Fibroblast of the aortic adventitia (primary cell): Measurements from ENCODE around the gene LTBP4. TPM values are rescaled to one million over a fixed set of nuclear protein-coding genes. Genes with fewer than 3 reads are reported as not detected.

Experiments used
- DNase-seq: peaks from one replicate; pipeline ENCODE4 v3.0.0-alpha.2; 2010; ENCODE audit warnings: low read depth
- H3K4me3 ChIP-seq: 2 replicates; pipeline ENCODE4 v1.5.1; 2011; ENCODE audit warnings: low read depth, mild to moderate bottlenecking, control low read depth, low read length, moderate library complexity
- total RNA-seq: library from RNA; depleted of rRNA; stranded (reverse); fragments of >200 nt; gene quantifications from 2 replicates; pipeline ENCODE4 v1.2.3, GENCODE V29; 2012; ENCODE audit warnings: low replicate concordance
- TF ChIP-seq, protein P1 (sequence below): IDR thresholded peaks from 2 replicates; pipeline ENCODE4 v1.5.1; 2011; ENCODE audit warnings: mild to moderate bottlenecking, low read length, control low read depth, inconsistent platforms; ENCODE audit not compliant: insufficient read depth

The LTBP4 gene
- total RNA-seq, 1 donor, result 31.5 TPM

DNA sequence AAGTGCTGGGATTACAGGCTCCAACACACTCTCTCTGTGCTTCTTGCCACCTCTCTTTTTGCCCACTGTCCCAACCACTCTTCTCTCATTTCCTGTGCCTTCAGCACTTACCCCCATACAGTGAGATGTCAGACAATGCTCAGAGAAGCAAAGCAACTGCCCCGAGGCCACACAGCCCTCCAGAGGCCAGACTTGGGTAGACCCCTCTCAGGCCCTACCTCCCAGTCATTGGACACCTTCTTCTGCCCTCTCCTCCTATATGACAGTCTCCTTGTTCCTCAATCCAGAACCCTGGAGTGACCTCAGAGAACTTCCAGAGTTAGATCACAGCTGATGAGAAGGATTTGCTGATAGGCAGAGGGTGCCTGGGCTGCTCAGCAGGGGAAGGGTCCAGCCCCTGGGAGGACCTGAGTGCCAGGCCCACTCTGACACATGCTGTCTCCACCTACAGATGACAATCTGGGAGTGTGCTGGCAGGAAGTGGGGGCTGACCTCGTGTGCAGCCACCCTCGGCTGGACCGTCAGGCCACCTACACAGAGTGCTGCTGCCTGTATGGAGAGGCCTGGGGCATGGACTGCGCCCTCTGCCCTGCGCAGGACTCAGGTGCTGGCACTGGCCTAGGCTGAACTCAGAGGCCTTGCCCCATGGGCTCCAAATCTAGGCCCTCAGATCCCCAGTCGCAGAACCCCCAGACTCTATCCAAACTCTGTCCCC is 24.4 kb downstream of the LTBP4 start:
- no peak overlapping the region for H3K4me3 ChIP-seq
- DNase-seq, result no peak
- TF ChIP-seq, protein P1, sequence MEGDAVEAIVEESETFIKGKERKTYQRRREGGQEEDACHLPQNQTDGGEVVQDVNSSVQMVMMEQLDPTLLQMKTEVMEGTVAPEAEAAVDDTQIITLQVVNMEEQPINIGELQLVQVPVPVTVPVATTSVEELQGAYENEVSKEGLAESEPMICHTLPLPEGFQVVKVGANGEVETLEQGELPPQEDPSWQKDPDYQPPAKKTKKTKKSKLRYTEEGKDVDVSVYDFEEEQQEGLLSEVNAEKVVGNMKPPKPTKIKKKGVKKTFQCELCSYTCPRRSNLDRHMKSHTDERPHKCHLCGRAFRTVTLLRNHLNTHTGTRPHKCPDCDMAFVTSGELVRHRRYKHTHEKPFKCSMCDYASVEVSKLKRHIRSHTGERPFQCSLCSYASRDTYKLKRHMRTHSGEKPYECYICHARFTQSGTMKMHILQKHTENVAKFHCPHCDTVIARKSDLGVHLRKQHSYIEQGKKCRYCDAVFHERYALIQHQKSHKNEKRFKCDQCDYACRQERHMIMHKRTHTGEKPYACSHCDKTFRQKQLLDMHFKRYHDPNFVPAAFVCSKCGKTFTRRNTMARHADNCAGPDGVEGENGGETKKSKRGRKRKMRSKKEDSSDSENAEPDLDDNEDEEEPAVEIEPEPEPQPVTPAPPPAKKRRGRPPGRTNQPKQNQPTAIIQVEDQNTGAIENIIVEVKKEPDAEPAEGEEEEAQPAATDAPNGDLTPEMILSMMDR, result no peak

DNA sequence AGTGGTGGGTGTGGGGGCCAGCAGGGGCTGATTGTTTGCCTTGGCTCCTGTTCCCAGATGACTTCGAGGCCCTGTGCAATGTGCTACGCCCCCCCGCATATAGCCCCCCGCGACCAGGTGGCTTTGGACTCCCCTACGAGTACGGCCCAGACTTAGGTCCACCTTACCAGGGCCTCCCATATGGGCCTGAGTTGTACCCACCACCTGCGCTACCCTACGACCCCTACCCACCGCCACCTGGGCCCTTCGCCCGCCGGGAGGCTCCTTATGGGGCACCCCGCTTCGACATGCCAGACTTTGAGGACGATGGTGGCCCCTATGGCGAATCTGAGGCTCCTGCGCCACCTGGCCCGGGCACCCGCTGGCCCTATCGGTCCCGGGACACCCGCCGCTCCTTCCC is 25.7 kb downstream of the LTBP4 start:
- no peak for DNase-seq
- H3K4me3 ChIP-seq, result no peak overlapping the region
- TF ChIP-seq, protein P1, result no peak

DNA sequence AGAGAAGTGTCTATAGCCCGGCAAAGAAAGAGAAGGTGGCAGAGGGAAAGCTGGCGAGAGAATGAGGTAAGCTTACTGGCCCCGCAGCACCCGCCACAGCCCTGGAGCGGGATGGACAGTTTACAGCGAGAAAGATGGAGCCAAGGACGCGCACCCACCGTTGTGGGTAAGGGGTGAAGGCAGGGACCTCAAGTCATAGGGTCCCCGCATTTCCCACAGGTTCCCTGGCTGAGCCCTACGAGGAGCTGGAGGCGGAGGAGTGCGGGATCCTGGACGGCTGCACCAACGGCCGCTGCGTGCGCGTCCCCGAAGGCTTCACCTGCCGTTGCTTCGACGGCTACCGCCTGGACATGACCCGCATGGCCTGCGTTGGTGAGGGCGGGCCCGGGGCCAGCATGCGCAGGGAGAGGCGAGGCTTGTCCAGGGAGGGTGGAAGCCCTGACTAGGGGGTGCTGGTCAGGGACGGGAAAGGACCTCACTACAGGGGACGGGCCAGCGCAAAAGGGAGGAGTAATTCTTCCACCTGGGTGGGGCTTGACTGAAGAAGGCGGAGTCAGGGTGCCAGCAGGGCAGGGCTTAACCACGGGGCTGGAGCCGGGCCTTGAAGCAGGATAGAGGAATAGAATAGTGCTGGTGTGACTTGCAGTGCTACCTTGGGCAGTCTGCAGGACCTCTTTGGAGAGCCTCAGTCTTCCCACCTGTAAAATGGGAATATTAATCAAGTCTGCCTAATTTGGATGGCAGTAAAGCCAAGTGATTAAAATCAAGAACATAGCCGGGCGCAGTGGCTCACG is 26.5 kb downstream of the LTBP4 start:
- TF ChIP-seq, protein P1, result no peak
- no peak for DNase-seq
- H3K4me3 ChIP-seq, result no peak overlapping the region

DNA sequence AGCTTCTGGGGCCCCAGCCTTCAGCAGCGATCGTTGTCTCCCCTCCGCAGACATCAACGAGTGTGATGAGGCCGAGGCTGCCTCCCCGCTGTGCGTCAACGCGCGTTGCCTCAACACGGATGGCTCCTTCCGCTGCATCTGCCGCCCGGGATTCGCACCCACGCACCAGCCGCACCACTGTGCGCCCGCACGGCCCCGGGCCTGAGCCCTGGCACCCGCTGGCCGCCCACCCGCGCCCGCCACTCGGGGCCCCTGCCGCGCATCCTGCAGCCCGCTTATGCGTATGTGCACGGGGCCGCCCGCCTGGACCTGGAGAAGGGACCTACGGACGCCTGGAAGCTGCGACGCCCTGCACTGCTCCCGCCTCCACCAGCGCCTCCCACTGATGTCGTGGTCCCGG is 28.2 kb downstream of the LTBP4 start:
- no peak for DNase-seq
- H3K4me3 ChIP-seq, result no peak overlapping the region
- TF ChIP-seq, protein P1, result no peak

DNA sequence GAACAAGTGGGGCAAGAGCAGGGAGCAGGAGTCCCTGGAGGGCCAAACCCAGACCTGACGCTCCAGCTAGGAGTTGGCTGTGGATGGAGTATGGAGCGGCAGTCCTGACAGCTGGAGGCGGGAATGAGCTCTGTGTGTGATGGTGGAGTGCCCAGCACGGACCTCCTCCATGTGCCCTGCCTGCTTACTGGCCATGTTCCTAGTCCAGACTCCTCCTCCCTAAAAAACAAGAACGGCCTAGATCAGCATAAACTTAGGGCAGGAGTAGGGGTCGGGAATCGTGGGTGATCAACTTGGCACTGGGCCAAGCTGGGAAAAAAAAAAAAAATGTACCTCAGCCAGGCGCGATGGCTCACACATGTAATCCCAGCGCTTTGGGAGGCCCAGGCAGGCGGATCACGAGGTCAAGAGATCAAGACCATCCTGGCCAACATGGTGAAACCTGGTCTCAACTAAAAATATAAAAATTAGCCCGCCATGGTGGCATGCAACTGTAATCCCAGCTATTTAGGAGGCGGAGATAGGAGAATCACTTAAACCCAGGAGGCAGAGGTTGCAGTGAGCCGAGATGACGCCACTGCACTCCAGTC is 29.5 kb downstream of the LTBP4 start:
- TF ChIP-seq, protein P1, result no peak
- no peak for DNase-seq
- no peak overlapping the region for H3K4me3 ChIP-seq

DNA sequence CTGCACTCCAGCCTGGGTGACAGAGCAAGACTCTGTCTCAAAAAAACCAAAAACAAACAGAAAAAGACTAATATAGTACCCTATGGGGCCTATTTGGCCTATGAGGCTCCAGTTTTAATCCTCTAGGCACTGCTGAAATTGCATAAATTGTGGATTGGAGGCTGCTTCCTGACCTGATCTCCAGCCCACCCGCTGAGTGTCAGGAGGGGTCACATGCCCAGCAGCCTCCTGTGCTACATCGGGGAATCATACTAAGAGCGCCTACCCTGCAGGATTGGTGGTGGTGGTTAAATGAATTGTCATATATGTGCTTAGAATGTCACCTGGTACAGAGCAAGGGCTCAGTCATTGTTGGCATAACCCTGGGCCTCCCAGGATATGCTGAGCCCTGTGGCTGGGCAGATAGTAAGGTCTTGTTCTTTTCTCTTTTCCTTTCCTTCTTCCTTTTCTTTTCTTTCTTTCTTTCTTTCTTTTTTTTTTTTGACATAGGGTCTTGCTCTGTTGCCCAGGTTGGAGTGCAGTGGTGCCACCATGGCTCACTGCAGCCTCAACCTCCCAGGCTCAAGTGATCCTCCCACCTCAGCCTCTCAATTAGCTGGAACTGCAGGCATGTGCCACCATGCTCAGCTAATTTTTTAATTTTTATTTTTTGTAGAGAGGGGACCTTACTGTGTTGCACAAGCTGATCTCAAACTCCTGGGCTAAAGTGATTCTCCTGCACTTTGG is 31.3 kb downstream of the LTBP4 start:
- no peak for DNase-seq
- H3K4me3 ChIP-seq, result no peak overlapping the region
- TF ChIP-seq, protein P1, result no peak
